GM19397 (cell line): ENCODE data around the gene GLE1.

ENCODE experiments used
- ATAC-seq: cut with Tn5 transposase; IDR thresholded peaks from one replicate; pipeline ENCODE4 v1.9.1; 2021; ENCODE audit warnings: mild to moderate bottlenecking, moderate library complexity; ENCODE audit not compliant: unreplicated experiment

GLE1 gene

DNA sequence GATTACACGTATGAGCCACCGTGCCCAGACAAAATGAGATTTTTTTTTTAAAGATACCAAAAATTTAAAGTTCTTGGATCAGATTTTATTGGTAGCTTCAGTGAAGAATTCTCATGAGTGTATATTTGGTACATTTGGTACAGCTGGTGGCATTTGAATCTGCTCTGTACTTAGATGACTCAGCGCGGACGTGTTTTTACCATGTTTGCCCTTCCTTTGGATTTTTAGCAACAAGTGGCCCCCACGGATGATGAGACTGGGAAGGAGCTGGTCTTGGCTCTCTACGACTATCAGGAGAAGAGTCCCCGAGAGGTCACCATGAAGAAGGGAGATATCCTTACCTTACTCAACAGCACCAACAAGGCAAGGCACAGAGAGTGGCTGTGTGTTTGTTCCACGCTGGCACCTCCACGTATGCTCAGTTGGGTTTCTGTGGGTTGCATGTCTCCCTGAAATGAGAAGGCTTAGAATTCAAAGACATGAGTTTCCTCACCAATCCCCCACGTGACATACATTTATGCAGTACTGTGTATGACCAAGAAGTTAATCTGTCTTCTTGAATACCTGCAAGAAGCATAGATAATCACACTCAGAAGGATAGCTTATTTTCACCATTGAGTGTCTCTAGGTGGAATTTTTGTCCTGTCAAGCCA is 84.2 kb downstream of the GLE1 start:
- ATAC-seq = no peak
